GM19372 (cell line): ENCODE measurements around the gene HRC.
"Not testable (repeated sequence)": the region's sequence is repeated elsewhere in the genome, so short reads cannot be mapped to it uniquely, and the experiment has no call there.

Source experiments
- ATAC-seq: cut with Tn5 transposase; IDR thresholded peaks from one replicate; pipeline ENCODE4 v1.9.1; 2021; ENCODE audit warnings: mild to moderate bottlenecking, low read depth, moderate library complexity; ENCODE audit not compliant: unreplicated experiment

The HRC gene, protein sequence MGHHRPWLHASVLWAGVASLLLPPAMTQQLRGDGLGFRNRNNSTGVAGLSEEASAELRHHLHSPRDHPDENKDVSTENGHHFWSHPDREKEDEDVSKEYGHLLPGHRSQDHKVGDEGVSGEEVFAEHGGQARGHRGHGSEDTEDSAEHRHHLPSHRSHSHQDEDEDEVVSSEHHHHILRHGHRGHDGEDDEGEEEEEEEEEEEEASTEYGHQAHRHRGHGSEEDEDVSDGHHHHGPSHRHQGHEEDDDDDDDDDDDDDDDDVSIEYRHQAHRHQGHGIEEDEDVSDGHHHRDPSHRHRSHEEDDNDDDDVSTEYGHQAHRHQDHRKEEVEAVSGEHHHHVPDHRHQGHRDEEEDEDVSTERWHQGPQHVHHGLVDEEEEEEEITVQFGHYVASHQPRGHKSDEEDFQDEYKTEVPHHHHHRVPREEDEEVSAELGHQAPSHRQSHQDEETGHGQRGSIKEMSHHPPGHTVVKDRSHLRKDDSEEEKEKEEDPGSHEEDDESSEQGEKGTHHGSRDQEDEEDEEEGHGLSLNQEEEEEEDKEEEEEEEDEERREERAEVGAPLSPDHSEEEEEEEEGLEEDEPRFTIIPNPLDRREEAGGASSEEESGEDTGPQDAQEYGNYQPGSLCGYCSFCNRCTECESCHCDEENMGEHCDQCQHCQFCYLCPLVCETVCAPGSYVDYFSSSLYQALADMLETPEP

DNA sequence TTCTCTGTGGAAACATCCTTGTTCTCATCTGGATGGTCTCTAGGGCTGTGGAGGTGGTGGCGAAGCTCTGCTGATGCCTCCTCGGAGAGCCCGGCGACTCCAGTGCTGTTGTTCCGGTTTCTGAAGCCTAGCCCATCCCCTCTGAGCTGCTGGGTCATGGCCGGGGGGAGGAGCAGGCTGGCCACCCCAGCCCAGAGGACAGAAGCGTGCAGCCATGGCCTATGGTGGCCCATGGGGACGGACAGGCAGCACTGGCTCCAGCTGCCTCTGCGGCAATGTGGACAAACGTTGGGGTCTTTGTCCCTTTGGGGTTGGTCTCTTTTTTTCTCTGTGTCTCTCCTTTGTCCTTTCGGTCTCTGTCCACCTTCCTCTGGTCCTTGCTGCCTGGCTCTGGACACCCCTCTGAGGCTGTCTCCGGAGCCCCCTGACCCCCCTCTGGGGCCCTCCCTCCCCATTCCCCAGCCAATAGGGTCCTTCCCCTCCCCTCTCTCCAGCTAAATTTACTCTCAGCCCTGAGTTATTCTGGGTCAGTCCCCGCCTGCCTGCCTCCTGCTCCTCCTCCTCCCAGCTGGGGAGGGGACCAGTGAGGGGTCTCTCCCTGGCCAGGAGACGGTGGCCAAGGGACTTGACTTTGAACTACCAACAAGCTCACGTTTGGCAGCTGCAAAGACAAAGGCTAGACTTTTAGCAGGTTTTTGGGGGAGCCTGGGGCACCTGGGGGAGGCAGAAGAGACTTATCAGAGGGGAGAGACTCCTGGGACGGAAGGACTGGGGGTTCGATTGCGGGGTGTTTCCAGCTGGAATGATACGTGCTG, at the start of gene HRC:
HRC (minus strand) TSS at position 392 of the 815 bp plus-strand sequence; CDS start at position 233, 159 bp downstream.
- no peak for ATAC-seq

DNA sequence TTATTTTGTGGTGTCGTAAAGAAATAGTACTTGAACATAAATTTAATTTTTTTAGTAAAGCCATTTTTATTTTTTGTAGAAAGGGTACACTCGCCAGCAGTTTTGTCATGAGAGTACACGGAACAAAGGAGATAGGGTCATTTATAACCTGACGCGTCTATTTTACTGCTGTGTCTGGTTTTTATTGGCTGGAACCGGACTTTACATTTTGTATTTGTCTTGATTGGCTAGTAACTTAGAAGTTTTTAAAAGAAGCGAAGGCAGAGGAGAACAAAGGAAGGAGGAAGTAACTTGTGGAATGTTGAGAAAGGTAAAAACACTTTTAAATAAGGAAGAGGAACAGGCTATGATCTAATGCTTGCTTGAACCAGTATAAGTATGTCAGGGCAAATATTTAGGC, 45.8 kb upstream of the HRC start:
- no peak for ATAC-seq

DNA sequence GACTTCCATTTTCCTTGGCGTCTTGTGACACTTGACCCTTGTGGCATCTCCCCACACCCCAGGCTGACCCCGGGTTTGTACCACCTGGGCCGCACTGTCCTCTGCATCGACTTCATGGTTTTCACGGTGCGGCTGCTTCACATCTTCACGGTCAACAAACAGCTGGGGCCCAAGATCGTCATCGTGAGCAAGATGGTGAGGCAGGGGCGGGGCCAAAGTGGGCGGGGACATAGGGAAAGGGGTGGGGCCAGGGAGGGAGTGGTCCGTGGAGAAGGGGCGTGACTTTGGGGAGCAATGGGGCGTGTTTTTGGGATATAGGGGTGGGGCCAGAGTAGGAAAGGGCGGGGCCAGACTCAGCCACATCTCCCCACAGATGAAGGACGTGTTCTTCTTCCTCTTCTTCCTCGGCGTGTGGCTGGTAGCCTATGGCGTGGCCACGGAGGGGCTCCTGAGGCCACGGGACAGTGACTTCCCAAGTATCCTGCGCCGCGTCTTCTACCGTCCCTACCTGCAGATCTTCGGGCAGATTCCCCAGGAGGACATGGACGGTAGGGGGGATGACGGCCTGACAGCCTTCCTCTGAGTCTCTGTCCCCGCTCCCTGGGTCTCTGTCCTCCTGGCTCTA, 45.2 kb upstream of the HRC start:
- ATAC-seq = no peak

DNA sequence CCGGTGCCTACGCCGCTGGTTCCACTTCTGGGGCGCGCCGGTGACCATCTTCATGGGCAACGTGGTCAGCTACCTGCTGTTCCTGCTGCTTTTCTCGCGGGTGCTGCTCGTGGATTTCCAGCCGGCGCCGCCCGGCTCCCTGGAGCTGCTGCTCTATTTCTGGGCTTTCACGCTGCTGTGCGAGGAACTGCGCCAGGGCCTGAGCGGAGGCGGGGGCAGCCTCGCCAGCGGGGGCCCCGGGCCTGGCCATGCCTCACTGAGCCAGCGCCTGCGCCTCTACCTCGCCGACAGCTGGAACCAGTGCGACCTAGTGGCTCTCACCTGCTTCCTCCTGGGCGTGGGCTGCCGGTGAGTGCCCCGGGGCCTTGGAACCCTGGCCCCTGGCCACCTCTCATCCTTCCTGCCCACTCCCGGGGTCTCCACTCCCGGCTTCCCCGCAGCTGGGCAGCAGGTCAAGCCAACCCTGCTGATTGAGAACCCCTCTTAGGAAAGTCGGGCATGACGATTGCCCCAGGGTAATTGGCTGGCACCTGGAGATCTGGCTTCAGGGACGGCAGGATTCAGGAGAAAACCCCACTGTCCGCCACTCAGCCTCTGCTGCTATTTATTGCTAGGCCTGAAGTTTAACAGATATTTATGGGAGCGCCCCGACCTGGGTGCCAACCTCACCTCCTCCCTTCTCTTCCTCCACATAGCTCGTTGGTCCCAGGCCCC, 41.5 kb upstream of the HRC start:
- no peak for ATAC-seq

DNA sequence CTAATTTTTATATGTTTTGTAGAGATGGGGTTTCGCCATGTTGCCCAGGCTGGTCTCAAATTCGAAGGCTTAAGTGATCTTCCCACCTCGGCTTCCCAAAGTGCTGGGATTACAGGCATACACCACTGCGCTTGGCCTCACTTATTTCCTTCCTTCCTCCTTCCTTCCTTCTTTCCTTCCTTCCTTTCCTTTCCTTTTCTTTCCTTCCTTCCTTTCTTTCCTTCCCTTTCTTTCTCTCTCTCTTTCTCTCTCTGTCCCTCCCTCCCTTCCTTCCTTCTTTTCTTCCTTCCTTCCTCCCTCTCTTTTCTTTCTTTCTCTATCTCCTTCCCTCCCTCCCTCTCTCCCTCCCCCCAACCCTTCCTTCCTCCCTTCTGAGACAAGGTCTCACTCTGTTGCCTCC, 39.2 kb upstream of the HRC start:
- ATAC-seq = no peak

DNA sequence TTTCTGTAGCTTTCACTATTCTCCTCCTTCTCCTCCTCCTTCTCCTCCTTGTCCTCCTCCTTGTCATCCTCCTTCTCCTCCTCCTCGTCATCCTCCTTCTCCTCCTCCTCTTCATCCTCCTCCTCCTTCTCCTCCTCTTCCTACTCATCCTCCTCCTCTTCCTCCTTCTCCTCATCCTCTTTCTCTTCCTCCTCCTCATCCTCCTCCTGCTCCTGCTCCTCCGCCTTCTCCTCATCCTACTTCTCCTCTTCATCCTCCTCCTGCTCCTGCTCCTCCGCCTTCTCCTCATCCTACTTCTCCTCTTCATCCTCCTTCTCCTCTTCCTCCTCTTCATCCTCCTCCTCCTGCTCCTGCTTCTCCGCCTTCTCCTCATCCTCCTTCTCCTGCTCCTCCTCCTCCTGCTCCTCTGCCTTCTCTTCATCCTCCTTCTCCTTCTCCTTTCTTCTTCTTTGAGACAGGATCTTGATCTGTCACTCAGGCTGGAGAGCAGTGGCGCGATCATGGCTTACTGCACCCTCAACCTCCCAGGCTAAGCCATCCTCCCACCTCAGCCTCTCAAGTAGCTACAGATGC, 38.7 kb upstream of the HRC start:
- ATAC-seq = no peak

DNA sequence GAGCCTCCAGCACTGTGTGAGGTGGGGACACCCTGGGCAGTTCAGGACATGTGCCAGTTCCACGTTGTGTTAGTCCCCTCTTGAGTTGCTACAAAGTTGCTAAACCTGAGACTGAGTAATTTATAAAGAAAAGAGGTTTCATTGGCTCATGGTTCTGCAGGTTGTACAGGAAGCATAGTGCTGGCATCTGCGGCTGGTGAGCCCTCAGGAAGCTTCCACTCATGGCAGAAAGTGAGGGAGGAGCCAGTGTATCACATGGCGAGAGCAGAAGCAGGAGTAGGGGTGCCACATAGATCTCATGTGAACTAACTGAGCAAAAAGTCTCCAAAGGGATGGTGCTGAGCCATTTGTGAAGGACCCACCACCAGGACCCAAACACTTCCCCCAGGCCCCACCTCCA, 35.6 kb upstream of the HRC start:
- no peak for ATAC-seq

DNA sequence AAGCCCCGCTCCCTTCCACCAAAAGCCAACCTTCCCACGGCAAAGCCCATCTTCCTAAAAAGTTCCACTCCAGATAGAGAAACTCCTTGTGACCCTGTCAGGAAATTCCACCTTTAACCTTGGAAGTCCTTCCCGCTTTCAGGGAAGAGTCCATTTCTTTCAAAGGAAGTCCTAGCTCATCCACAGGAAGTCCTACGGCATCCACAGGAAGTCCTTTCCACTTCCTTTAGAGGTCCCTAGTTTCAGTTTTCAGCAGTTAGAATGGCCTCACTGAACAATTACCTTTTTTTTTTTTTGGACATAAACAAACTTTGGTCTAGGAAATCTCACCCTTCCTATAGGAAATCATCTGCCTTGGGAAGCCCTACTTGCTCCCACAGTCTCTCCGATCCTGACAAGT, 34.1 kb upstream of the HRC start:
- ATAC-seq = no peak

DNA sequence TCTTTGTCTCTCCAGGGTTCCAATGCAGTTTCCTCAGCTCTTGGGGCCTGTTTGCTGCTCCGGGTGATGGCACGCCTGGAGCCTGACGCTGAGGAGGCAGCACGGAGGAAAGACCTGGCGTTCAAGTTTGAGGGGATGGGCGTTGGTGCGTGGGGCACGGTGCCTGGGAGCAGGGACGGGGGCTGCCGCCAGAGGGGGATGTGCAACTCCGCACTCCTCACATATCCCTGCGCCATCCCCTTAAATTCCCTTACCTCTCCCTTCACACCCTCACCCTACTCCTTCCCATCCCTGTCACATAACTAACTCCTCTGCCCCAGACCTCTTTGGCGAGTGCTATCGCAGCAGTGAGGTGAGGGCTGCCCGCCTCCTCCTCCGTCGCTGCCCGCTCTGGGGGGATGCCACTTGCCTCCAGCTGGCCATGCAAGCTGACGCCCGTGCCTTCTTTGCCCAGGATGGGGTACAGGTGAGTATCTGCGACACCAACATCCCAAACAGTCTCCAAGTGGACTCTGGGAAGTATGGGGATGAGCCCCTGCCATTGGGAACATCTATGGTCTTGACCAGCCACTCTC, 33.5 kb upstream of the HRC start:
- ATAC-seq = no peak

DNA sequence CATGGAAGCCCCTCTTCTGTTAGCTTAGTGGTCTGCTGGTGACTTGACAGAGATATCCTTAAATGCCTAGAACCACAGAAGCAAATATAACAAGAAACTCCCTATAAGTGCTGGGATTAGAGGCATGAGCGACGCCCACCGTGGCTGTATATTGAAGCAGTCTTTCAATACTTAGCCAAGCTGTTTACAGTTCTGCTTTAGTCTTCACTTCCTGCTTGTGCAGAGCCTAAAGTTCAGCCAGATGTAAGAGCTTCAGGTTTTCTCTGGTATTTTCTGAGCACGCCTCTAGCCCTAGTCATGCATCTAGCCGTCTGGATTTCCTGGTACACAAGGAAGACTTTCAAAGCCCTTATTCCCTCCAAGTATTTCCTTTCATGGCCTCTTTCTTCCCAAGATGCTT, 30.9 kb upstream of the HRC start:
- no peak for ATAC-seq

DNA sequence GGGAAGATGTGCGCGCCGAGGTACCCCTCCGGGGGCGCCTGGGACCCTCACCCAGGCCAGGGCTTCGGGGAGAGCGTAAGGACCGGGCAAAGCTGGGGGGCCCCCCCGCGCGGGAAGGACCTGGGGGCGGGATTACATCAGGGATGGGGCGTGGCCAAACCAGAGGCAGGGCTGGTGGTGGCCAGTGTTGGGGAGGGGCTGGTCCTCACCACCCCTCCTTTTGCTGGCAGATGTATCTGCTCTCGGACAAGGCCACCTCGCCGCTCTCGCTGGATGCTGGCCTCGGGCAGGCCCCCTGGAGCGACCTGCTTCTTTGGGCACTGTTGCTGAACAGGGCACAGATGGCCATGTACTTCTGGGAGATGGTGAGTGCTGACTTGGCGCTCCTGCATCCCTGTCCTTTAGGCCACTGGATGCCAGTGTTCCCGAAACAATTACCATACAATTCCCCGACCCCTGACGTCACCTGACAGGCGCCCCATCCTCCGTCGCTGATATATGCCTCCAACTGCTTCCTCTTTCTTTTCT, 27.7 kb upstream of the HRC start:
- ATAC-seq = no peak

DNA sequence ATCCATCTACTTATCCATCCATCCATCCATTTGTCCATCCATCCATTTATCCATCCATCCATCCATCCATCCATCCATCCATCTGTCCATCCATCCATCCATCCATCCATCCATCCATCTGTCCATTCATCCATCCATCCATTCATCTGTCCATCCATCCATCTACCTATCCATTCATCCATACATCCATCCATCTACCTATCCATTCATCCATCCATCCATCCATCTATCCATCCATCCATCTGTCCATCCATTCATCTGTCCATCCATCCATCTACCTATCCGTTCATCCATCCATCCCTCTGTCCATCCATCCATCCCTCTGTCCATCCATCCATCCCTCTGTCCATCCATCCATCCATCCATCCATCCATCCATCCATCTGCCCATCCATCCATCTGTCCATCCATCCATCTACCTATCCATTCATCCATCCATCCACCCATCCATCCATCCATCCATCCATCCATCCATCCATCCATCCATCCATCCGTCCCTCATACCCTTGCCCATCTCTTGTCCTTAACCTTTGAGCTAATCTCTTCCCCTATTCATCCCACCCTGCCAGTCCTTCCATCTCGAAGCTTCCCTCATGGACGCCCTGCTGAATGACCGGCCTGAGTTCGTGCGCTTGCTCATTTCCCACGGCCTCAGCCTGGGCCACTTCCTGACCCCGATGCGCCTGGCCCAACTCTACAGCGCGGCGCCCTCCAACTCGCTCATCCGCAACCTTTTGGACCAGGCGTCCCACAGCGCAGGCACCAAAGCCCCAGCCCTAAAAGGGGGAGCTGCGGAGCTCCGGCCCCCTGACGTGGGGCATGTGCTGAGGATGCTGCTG, 27.0 kb upstream of the HRC start:
- ATAC-seq = not testable (repeated sequence)

DNA sequence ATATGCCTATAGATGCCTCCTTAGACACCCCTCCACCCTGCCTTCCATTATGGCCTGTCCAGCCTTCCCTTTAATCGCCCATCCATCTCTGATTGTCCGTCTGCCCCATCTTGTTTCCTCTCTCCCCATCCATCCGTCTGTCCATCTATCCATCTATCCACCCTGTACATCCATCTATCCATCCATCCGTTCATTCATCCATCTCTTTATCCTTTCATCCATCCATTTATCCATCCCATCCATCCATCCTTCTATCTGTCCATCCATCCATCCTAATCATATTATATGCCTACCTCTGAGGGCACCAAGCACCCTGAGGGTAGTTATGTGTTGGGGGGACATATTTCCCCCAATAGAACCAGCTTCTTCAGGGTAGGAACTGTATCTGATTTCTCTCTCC, 25.5 kb upstream of the HRC start:
- no peak for ATAC-seq

DNA sequence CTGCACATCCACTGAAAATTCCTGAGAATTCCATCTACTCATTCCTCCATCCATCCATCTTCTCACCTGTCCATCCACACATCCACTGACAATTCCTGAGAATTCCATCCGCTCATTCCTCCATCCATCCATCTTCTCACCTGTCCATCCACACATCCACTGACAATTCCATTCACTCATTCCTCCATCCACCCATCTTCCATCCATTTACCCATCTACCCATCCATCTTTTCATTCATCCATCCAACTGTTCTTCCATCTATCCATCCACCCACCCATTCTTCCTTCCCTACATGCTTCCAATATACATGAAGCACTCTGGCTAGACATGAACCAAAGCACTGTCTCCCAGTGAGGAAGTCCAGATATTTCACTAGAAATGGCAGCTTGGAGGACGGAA, 18.0 kb upstream of the HRC start:
- no peak for ATAC-seq

DNA sequence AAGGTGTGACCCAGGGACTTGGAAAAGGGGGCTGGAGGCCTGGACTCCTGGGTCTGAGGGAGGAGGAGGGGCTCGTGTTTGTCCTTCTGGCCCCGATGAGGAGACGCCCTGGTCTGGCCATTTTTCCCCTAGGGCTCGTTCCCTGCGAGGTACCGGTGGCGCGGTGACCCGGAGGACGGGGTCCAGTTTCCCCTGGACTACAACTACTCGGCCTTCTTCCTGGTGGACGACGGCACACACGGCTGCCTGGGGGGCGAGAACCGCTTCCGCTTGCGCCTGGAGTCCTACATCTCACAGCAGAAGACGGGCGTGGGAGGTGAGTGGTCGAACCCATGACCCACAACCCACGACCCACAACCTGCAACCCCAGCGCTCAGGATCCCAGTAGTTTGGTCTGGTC, 13.2 kb upstream of the HRC start:
- ATAC-seq = no peak

DNA sequence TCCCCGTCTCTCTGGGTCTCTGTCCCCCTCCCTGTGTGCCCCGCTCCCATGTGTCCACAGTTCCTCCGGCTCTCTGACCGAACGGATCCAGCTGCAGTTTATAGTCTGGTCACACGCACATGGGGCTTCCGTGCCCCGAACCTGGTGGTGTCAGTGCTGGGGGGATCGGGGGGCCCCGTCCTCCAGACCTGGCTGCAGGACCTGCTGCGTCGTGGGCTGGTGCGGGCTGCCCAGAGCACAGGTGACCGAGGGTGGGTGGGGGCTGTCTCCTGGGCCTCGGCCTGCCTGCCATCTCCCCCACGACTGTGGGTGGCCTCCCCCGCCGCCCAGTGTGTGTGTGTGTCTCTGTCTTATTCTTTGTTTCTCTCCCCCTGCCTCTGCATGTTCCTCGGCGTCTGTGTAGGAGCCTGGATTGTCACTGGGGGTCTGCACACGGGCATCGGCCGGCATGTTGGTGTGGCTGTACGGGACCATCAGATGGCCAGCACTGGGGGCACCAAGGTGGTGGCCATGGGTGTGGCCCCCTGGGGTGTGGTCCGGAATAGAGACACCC, 12.7 kb upstream of the HRC start:
- no peak for ATAC-seq

DNA sequence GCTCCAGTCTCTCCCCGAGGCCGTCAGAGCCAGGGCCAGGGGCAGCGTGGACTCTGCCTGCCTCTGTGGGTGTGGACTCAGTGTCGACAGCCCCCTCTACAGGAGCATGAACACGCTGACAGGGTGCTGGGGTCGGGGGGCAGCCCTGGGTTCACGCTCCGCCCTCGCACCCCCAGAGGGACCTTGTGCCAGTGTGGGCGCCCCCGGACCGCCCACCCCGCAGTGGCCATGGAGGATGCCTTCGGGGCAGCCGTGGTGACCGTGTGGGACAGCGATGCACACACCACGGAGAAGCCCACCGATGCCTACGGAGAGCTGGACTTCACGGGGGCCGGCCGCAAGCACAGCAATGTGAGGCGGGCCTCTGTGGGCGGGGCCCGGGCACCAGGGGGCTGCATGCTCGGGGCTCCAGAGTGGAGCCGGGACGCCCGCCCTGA, 10.7 kb upstream of the HRC start:
- no peak for ATAC-seq

DNA sequence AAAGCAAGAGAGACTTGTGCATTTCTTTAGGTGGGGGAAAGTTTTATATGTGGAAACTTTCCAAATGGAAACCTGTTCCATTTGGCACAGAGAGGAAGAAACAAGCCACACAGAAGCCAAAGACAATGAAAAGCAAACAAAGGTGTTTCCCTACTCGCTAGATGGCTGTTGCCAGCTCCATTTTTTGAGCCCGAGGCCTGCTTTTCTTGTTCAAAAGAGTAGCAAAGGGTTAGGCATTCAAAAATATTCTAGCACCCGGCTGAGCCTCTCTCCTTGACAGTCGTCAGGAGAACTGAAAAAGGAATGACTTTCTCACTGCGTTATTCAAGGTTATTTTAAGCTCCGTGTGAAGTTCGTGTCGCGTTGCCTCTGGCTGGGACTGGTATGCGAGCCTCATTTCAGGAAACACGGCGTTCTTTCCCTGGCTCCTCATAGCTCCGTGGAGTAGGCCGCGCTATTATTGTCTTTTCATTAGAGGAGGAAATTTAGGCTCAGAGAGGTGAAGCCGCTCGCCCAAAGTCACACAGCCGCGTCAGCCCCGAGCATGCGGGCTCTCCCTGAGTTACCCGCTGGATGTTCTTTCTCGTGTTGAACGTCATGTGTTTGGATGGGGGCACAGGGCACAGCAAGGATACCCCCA, 10.0 kb upstream of the HRC start:
- ATAC-seq = no peak
